Measurements from ENCODE around the gene MAP9. TPM values are rescaled to one million over a fixed set of nuclear protein-coding genes. Genes with fewer than 3 reads are reported as not detected.

The MAP9 gene
- total RNA-seq, 1 donor from 2014 or later = 16.2 TPM

DNA sequence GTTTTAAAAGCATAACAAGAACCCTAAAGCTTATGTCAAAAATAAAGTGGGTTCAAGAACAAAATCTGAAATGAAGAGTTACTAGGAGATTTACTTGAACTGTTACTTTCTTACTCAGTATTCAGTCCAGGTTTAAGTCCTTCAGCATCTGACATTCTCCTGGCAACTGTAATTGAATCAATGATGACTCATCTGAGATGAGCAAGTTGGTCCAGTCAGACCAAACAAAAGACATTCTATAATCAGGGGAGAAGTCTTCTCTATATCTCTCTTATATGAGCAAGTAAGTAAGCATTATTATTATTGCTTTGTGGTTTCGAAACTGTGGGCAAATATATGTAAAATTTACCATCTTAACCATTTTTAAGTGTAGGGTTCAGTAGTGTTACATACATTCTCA lies 34.6 kb downstream of the MAP9 start:
- Histone ChIP-seq H3K36me3 (no peaks in the 10 kb centered on the region), H3K4me1 (no peaks in the 10 kb centered on the region), H3K4me3 (no peak overlapping the region), H3K27me3 (no peaks in the 10 kb centered on the region), H3K9me3 (no peaks in the 10 kb centered on the region), H3K27ac (no peak overlapping the region)
- intact Hi-C loops (cut with DNase I) = no loop called here
- TF ChIP-seq, protein P1, sequence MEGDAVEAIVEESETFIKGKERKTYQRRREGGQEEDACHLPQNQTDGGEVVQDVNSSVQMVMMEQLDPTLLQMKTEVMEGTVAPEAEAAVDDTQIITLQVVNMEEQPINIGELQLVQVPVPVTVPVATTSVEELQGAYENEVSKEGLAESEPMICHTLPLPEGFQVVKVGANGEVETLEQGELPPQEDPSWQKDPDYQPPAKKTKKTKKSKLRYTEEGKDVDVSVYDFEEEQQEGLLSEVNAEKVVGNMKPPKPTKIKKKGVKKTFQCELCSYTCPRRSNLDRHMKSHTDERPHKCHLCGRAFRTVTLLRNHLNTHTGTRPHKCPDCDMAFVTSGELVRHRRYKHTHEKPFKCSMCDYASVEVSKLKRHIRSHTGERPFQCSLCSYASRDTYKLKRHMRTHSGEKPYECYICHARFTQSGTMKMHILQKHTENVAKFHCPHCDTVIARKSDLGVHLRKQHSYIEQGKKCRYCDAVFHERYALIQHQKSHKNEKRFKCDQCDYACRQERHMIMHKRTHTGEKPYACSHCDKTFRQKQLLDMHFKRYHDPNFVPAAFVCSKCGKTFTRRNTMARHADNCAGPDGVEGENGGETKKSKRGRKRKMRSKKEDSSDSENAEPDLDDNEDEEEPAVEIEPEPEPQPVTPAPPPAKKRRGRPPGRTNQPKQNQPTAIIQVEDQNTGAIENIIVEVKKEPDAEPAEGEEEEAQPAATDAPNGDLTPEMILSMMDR (IDR thresholded peaks at IDR 0.05) = no peak
- ATAC-seq (no peak), DNase-seq (no peak)

DNA sequence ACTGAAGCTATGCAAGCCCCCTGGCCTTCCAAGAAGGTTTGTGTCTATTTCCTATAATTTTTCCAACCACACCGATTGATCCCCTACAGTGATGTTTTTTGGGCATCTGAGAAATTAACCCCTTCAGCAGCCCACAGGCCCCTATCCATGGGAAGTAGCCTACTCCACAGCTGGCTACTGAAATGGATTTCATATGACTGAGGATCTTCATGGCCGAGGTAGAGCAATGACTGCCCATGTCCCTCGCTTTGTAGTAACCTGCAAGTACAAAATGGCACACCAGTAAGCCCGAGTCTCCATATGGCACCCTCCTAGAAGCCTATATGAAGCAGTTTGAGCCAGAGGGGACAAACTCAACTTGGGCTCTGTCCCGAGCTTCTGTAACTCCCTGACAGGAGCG lies 36.8 kb downstream of the MAP9 start:
- no peak overlapping the region for H3K27ac ChIP-seq
- TF ChIP-seq, protein P1 (IDR thresholded peaks at IDR 0.05) = no peak
- ATAC-seq (no peak), DNase-seq (no peak)
- no peaks in the 10 kb centered on the region for H3K4me1 ChIP-seq
- H3K36me3 ChIP-seq = no peaks in the 10 kb centered on the region
- no peak overlapping the region for H3K4me3 ChIP-seq
- no peaks in the 10 kb centered on the region for H3K9me3 ChIP-seq
- H3K27me3 ChIP-seq = no peaks in the 10 kb centered on the region
- intact Hi-C loops (cut with DNase I) = no loop called here

GRCh38 chr4:155339588-155339987 lies 37.2 kb downstream of the MAP9 start:
- Histone ChIP-seq H3K27ac (no peak overlapping the region), H3K4me3 (no peak overlapping the region), H3K9me3 (no peaks in the 10 kb centered on the region), H3K36me3 (no peaks in the 10 kb centered on the region), H3K27me3 (no peaks in the 10 kb centered on the region), H3K4me1 (no peaks in the 10 kb centered on the region)
- ATAC-seq (no peak), DNase-seq (no peak)
- intact Hi-C loops (cut with DNase I) = no loop called here
- TF ChIP-seq, protein P1 (IDR thresholded peaks at IDR 0.05) = no peak

- no peak overlapping the region for H3K27ac ChIP-seq
- no peaks in the 10 kb centered on the region for H3K27me3 ChIP-seq
- TF ChIP-seq, protein P1 (IDR thresholded peaks at IDR 0.05) = no peak
- H3K9me3 ChIP-seq = no peaks in the 10 kb centered on the region
- intact Hi-C loops (cut with DNase I) = no loop called here
- ATAC-seq (no peak), DNase-seq (no peak)
- H3K4me3 ChIP-seq = no peak overlapping the region
- no peaks in the 10 kb centered on the region for H3K36me3 ChIP-seq
- H3K4me1 ChIP-seq = no peaks in the 10 kb centered on the region
These were observed 38.6 kb downstream of the MAP9 start for GRCh38 chr4:155338196-155338595.

DNA sequence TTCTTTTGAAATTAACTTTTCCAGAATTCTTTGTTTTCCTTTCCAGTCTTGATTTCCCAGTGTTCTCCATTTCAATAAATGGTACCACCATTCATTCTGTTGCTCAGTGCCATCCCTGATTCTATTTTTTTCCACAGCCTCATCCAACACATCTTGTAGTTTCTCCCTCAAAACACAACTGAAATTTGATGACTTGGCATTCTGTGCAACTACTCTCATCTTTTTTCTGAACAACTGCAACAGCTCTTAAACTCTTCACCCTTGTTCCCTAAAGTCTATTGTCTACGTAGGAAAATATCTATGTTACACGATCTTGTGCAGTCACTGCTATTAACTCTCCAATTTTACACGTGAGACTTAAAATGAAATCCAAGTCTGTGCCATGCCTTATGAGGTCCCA lies 40.5 kb downstream of the MAP9 start:
- Histone ChIP-seq H3K4me1 (no peaks in the 10 kb centered on the region), H3K27ac (no peak overlapping the region), H3K9me3 (no peaks in the 10 kb centered on the region), H3K27me3 (no peaks in the 10 kb centered on the region), H3K36me3 (no peaks in the 10 kb centered on the region), H3K4me3 (no peak overlapping the region)
- TF ChIP-seq, protein P1 (IDR thresholded peaks at IDR 0.05) = no peak
- no peak for DNase-seq
- intact Hi-C loops (cut with DNase I) = no loop called here
- ATAC-seq = no peak

DNA sequence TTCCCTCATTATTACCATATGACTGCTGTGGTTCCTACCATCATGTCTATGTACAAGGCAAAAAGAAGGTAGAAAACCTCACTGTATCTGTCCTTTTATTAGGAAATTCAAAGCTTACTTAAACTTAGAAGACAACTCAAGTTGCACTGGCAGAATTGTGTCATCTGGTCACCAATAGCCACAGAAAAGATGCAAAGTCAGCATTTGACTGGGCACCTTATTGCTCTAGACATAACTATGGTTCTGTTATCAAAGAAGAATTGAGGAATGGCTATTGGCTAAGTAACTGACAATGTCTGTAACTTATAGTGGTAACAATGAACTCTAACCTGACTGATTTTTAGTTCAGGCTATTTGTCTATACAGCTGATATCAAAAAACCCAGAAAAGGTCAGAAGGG lies 45.3 kb downstream of the MAP9 start:
- Histone ChIP-seq H3K27me3 (no peaks in the 10 kb centered on the region), H3K36me3 (no peaks in the 10 kb centered on the region), H3K9me3 (no peaks in the 10 kb centered on the region), H3K4me1 (no peaks in the 10 kb centered on the region), H3K4me3 (no peak overlapping the region), H3K27ac (no peak overlapping the region)
- intact Hi-C loops (cut with DNase I) = no loop called here
- ATAC-seq (no peak), DNase-seq (no peak)
- TF ChIP-seq, protein P1 (IDR thresholded peaks at IDR 0.05) = no peak
